Peyer's patch (tissue), 4 donors: Measurements from ENCODE around the gene AHR.

Source experiments
- POLR2A ChIP-seq, 2 donors: fragments of 450-650 bp; IDR thresholded peaks; one replicate each; pipeline ENCODE4 v1.5.1; 2017; ENCODE audit warnings: antibody characterized with exemption in 2 of 2, mild to moderate bottlenecking in 2 of 2, moderate library complexity in 2 of 2
- TF ChIP-seq, protein P1 (sequence below), 6 experiments: fragments of 450-650 bp in 4 of 6; fragments of 200-600 bp in 2 of 6; sonication (generic) in 1 of 6; IDR thresholded peaks; one replicate each; pipeline ENCODE4 v1.5.1; 2017 to 2019; ENCODE audit warnings: antibody characterized with exemption in 6 of 6, mild to moderate bottlenecking in 3 of 6, moderate library complexity in 1 of 6

DNA sequence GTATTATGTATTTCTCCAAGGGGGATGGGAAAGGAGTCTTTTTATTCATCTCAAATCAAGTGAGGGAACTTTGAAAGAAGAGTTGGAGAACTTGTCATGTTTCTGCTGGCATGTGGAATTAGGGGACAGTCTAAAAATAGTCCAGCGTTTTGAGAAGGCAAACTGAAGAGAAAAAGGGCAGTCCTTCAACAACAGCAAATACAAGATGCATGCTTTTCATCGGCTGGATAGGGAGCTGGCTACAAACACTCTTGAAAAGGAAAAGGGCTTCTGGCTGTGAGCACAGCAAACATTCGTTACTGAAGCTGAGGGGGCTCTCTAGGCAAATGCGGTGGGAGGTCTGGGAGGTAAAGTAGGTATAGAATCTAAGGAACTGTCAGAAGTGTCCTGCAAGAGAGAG, 91.9 kb downstream of the AHR start:
- TF ChIP-seq, protein P1, sequence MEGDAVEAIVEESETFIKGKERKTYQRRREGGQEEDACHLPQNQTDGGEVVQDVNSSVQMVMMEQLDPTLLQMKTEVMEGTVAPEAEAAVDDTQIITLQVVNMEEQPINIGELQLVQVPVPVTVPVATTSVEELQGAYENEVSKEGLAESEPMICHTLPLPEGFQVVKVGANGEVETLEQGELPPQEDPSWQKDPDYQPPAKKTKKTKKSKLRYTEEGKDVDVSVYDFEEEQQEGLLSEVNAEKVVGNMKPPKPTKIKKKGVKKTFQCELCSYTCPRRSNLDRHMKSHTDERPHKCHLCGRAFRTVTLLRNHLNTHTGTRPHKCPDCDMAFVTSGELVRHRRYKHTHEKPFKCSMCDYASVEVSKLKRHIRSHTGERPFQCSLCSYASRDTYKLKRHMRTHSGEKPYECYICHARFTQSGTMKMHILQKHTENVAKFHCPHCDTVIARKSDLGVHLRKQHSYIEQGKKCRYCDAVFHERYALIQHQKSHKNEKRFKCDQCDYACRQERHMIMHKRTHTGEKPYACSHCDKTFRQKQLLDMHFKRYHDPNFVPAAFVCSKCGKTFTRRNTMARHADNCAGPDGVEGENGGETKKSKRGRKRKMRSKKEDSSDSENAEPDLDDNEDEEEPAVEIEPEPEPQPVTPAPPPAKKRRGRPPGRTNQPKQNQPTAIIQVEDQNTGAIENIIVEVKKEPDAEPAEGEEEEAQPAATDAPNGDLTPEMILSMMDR (IDR thresholded peaks at IDR 0.05), result no peak
- TF ChIP-seq POLR2A (IDR thresholded peaks at IDR 0.05), result no peak
